Astrocyte of the spinal cord (primary cell): ENCODE data around the gene LRTM1.

ENCODE experiments used
- DNase-seq: peaks from one replicate; pipeline ENCODE4 v3.0.0; 2011; ENCODE audit warnings: low read depth, low spot score
- H3K4me3 ChIP-seq: 2 replicates; pipeline ENCODE4 v1.5.1; 2011; ENCODE audit warnings: low read depth, mild to moderate bottlenecking, low read length, moderate library complexity
- in situ Hi-C: cut with HindIII; loops from 2 replicates; pipeline ENCODE4 v1.10.0; 2017; ENCODE audit warnings: low sequenced_read_pairs
- TF ChIP-seq, protein P1 (sequence below): IDR thresholded peaks from 2 replicates; pipeline ENCODE4 v1.5.1; 2012; ENCODE audit warnings: low read depth, mild to moderate bottlenecking, low read length, inconsistent platforms

The LRTM1 gene

DNA sequence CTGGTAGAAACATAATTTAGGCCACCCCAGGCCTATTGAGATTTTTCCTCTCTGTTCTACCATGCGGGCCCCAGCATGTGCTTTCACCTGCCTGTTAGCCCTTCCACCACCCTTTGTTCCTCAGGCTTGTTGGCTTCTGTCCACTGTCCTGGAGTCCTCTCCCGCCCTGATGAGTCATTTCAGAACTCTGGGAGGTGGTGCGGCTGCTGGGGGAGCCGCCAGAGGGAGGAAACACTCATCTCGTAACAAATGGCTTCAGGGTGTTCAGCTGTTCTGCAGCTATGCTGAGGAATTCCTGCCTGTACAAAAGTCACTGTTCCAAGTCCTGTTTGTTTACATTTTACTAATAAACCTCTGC is 36.3 kb downstream of the LRTM1 start:
- no peak overlapping the region for H3K4me3 ChIP-seq
- peak; percentile 99 for DNase-seq
- TF ChIP-seq, protein P1, sequence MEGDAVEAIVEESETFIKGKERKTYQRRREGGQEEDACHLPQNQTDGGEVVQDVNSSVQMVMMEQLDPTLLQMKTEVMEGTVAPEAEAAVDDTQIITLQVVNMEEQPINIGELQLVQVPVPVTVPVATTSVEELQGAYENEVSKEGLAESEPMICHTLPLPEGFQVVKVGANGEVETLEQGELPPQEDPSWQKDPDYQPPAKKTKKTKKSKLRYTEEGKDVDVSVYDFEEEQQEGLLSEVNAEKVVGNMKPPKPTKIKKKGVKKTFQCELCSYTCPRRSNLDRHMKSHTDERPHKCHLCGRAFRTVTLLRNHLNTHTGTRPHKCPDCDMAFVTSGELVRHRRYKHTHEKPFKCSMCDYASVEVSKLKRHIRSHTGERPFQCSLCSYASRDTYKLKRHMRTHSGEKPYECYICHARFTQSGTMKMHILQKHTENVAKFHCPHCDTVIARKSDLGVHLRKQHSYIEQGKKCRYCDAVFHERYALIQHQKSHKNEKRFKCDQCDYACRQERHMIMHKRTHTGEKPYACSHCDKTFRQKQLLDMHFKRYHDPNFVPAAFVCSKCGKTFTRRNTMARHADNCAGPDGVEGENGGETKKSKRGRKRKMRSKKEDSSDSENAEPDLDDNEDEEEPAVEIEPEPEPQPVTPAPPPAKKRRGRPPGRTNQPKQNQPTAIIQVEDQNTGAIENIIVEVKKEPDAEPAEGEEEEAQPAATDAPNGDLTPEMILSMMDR = peak; percentile 67
- in situ Hi-C loops = loop anchor here (25.0 kb wide), 1 partner anchor 596 kb away; the partner anchor contains the start of gene WNT5A

DNA sequence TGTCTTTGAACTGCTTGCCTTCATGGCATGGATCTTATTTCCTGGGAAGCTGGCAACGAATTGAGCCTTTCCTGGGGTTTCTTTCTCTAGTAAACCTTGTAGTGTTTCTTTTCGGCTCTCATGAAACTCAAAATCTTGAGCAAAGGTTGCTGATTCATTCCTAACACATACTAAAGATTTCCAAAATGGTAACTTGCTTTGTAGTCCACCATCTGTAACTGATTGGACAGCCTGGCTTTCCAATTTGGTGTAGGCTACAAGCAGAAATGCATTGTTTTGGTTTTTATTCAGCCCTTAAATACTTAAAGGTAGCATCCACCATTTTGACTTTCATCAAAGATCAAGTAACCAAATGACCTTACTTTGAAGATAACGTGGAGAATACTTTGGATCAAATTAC is 38.1 kb downstream of the LRTM1 start:
- H3K4me3 ChIP-seq = no peak overlapping the region

DNA sequence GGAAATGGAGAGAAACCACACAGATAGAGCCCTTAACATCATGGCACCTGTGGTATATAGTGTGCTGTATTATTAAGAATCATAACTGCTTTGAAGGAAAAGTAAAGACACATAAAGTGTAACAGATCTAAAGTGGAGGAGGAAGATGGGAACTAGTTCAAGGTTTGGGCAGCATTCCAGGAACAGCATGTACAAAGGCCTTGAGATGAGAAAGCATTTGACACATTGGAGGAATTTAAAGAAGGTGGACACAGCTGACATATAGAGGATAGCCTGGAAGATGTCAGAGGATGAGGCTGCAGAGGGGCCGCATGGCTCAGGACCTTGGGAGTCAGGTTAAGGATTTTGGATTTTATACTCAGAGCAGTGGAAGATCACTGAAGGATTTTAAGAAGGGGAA is 39.0 kb downstream of the LRTM1 start:
- TF ChIP-seq, protein P1 = no peak
- in situ Hi-C loops = loop anchor here (25.0 kb wide), 1 partner anchor 598 kb away; the partner anchor contains the start of gene WNT5A
- peak; percentile 71 for DNase-seq
- no peak overlapping the region for H3K4me3 ChIP-seq

More for the DNA sequence above, 38.1 kb downstream of the LRTM1 start:
- TF ChIP-seq, protein P1 = no peak
- in situ Hi-C loops = loop anchor here (25.0 kb wide), 1 partner anchor 598 kb away; the partner anchor contains the start of gene WNT5A
- DNase-seq = no peak

DNA sequence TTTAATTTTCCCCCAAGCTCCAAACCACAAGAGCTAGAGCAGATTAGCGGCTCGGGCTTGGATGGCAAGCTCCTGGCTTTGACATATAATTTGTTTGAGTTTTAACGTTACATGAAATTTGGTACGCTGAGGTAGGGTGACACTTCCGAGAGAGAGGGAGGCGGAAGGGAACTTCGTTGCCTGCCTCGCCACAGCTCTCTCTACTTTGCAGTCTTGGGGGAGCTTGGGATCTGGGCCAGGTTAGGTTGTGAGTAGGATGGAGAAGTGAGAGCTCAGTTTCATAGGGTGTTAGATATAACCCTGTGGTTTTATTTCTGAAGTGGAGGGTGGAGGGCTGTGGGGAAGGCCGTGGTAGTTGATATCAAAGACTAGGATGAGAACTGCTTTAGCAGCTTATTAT is 39.7 kb downstream of the LRTM1 start:
- no peak for DNase-seq
- in situ Hi-C loops = loop anchor here (25.0 kb wide), 1 partner anchor 599 kb away; the partner anchor contains the start of gene WNT5A
- TF ChIP-seq, protein P1 = no peak
- H3K4me3 ChIP-seq = no peak overlapping the region

DNA sequence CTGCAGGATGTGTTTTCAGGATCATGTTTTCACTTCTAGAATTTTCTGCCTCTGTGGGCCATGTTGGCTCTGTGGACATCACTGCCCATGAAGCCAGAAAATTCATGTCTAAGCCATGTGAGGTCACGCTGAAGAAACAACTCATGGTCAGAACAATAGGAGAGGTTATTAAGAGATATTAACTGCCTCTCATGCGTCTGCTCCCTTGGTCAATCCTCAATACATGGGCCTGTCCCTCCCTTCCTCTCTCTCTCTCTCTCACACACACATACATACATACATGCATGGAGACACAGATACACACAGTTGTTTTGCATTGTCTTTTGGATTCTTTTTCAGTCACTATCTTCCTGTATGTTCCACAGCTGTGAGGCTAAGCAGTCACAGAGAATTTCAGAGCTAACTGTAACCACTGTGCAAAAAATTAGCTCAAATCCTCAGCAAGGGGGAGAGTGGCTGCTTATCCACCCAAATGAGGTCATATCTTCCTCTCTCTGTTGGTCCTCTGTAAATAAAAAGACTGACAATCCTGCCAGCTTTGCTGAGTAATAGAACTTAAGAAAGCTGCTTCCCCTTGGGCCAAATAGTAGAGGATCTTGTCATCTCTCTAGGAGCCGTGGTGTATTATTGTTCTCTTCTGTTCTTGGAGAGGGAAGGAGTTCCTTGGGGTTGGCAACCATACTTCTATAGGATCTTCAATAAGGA is 45.6 kb downstream of the LRTM1 start:
- TF ChIP-seq, protein P1 = no peak
- in situ Hi-C loops = loop anchor here (25.0 kb wide), 1 partner anchor 605 kb away; the partner anchor contains the start of gene WNT5A
- DNase-seq = peak; percentile 97

DNA sequence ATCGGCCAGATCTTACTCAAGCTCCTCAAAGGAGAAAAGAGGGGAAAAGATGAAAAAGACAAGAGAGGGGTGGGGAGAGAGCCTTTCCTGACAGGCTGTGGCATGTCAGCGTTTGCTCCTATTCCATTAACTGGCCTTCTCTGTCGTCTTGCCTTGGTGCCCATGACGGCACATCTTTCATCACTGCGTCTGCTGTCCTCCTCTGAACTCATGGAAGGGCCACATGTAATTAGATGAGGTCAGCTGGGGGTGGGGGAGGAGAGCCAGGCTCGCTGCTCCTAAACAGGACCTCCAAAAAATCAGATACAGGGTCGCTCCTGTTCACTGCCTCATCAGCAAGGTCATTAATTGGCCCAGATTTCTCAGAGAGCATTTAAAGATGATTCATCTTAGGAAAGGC is 49.7 kb downstream of the LRTM1 start:
- TF ChIP-seq, protein P1 = no peak
- in situ Hi-C loops = loop anchor here (25.0 kb wide), 1 partner anchor 609 kb away; the partner anchor contains the start of gene WNT5A
- H3K4me3 ChIP-seq = no peak overlapping the region
- no peak for DNase-seq

More for the DNA sequence above, 45.6 kb downstream of the LRTM1 start:
- H3K4me3 ChIP-seq = no peak overlapping the region
